GM12865 (cell line): ENCODE measurements around the gene VAV3.

Experiments used
- DNase-seq: peaks from one replicate; pipeline ENCODE4 v3.0.0; 2010; ENCODE audit warnings: low read depth
- H3K4me3 ChIP-seq: 2 replicates; pipeline ENCODE4 v1.5.1; 2011; ENCODE audit warnings: mild to moderate bottlenecking, low read depth, low read length, control low read depth
- CTCF ChIP-seq: IDR thresholded peaks from 2 replicates; pipeline ENCODE4 v1.5.1; 2011; ENCODE audit warnings: low read length, control low read depth, low read depth, inconsistent platforms; ENCODE audit not compliant: insufficient read depth; ENCODE audit errors: missing control alignments

The VAV3 gene

GRCh38 chr1:107942814-107943213, 22.2 kb downstream of the VAV3 start:
- no peak for DNase-seq
- no peak overlapping the region for H3K4me3 ChIP-seq
- TF ChIP-seq CTCF, result no peak

GRCh38 chr1:107941531-107941930, 23.4 kb downstream of the VAV3 start:
- no peak for TF ChIP-seq CTCF
- no peak for DNase-seq

GRCh38 chr1:107941123-107941522, 23.9 kb downstream of the VAV3 start:
- no peak for TF ChIP-seq CTCF
- H3K4me3 ChIP-seq, result no peak overlapping the region
- no peak for DNase-seq

More at GRCh38 chr1:107941531-107941930, 23.4 kb downstream of the VAV3 start:
- H3K4me3 ChIP-seq, result no peak overlapping the region

GRCh38 chr1:107940701-107941100, 24.3 kb downstream of the VAV3 start:
- H3K4me3 ChIP-seq, result no peak overlapping the region
- DNase-seq, result no peak
- TF ChIP-seq CTCF, result no peak

GRCh38 chr1:107940017-107940577, 24.9 kb downstream of the VAV3 start:
- no peak overlapping the region for H3K4me3 ChIP-seq
- DNase-seq, result no peak
- no peak for TF ChIP-seq CTCF

- no peak for TF ChIP-seq CTCF
- H3K4me3 ChIP-seq, result no peak overlapping the region
- no peak for DNase-seq
These were observed 25.7 kb downstream of the VAV3 start for GRCh38 chr1:107939256-107939655.
